Endothelial cell of umbilical vein (primary cell): ENCODE results near the gene ANXA2. TPM values are rescaled to one million over a fixed set of nuclear protein-coding genes. Genes with fewer than 3 reads are reported as not detected.

Experiments used
- BruUV-seq: library from RNA; stranded (reverse); fragments of 400-500 nt; replicated peaks from 2 replicates; lab custom pipeline; 2021; lab: Mats Ljungman, UMichigan
- CTCF ChIA-PET: fragments of 300-600, 350-600 bp; sonication (Branson Sonifier 250); formaldehyde crosslinking; loops from one replicate; lab custom pipeline; 2021; ENCODE audit warnings: antibody characterized with exemption, inconsistent platforms; lab: Charles Lee
- POLR2A ChIA-PET: fragments of 300-600, 350-600 bp; sonication (Branson Sonifier 250); formaldehyde crosslinking; loops from one replicate; lab custom pipeline; 2021; ENCODE audit warnings: antibody characterized with exemption, inconsistent platforms; lab: Charles Lee
- DNase-seq: peaks from one replicate; pipeline ENCODE4 v3.0.0-alpha.2; 2011; ENCODE audit warnings: low read depth, low spot score
- FAIRE-seq: peaks from 2 replicates; lab custom pipeline; 2011; peaks lifted over from hg19 to GRCh38; lab: Jason Lieb, UNC
- H2AFZ ChIP-seq: 2 replicates; pipeline ENCODE4 v1.6.0; 2012; ENCODE audit warnings: low read depth, low read length, control low read depth, inconsistent platforms
- H3K27ac ChIP-seq: 2 replicates; pipeline ENCODE4 v1.5.1; 2011; ENCODE audit warnings: low read depth, mild to moderate bottlenecking, control low read depth, low read length, moderate library complexity; ENCODE audit not compliant: insufficient read depth
- H3K27me3 ChIP-seq, 2 experiments: 2 replicates each; pipeline versions ENCODE4 v1.6.0 to v1.6.1; 2011; ENCODE audit warnings: low read length in 2 of 2, mixed read lengths in 1 of 2; ENCODE audit not compliant: control insufficient read depth in 2 of 2, insufficient read depth in 2 of 2
- H3K36me3 ChIP-seq, 2 experiments: 2 replicates in 1 of 2; 3 replicates in 1 of 2; pipeline ENCODE4 v1.5.1; 2011; ENCODE audit warnings: low read length in 2 of 2, mild to moderate bottlenecking in 1 of 2, moderate library complexity in 1 of 2; ENCODE audit not compliant: control insufficient read depth in 2 of 2, insufficient read depth in 2 of 2; ENCODE audit errors: extremely low read depth in 1 of 2
- H3K4me1 ChIP-seq: 3 replicates; pipeline ENCODE4 v1.5.1; 2011; ENCODE audit warnings: mild to moderate bottlenecking, low read length; ENCODE audit not compliant: control insufficient read depth, insufficient read depth; ENCODE audit errors: extremely low read depth
- H3K4me2 ChIP-seq: 2 replicates; pipeline ENCODE4 v1.6.1; 2011; ENCODE audit warnings: low read length, control low read depth, mixed read lengths; ENCODE audit not compliant: insufficient read depth
- H3K4me3 ChIP-seq, 3 experiments: fragments of 200-600 bp in 1 of 3; sonication (generic), shearing (Covaris generic) in 1 of 3; replicated peaks in 1 of 3; 2 replicates each; pipeline ENCODE4 v1.5.1; 2011 to 2016; ENCODE audit warnings: control low read depth in 3 of 3, low read length in 3 of 3, mild to moderate bottlenecking in 2 of 3, inconsistent platforms in 1 of 3, low read depth in 1 of 3, moderate library complexity in 1 of 3; ENCODE audit not compliant: insufficient read depth in 1 of 3
- H3K79me2 ChIP-seq: 2 replicates; pipeline ENCODE4 v1.6.0; 2012; ENCODE audit warnings: low read length, inconsistent platforms; ENCODE audit not compliant: control insufficient read depth, insufficient read depth
- H3K9ac ChIP-seq: replicated peaks from 2 replicates; pipeline ENCODE3; 2011; ENCODE audit warnings: low read length, control low read depth; ENCODE audit not compliant: insufficient read depth; ENCODE audit errors: extremely low read depth
- H3K9me1 ChIP-seq: replicated peaks from 3 replicates; pipeline ENCODE4 v1.6.0; 2011; ENCODE audit warnings: mild to moderate bottlenecking, low read length; ENCODE audit not compliant: control insufficient read depth, insufficient read depth; ENCODE audit errors: extremely low read depth
- H3K9me3 ChIP-seq: replicated peaks from 2 replicates; pipeline ENCODE4 v1.5.1; 2012; ENCODE audit warnings: low read length, inconsistent platforms; ENCODE audit not compliant: control insufficient read depth, insufficient read depth
- H4K20me1 ChIP-seq: replicated peaks from 2 replicates; pipeline ENCODE3; 2011; ENCODE audit warnings: mild to moderate bottlenecking, low read length; ENCODE audit not compliant: control insufficient read depth, insufficient read depth; ENCODE audit errors: extremely low read depth
- POLR2A ChIP-seq: IDR thresholded peaks from 2 replicates; pipeline ENCODE4 v1.6.1; 2012; ENCODE audit warnings: low read depth, mild to moderate bottlenecking, control low read depth, low read length
- POLR2AphosphoS5 ChIP-seq: IDR thresholded peaks from 2 replicates; pipeline ENCODE4 v1.6.1; 2012; ENCODE audit warnings: low read depth, mild to moderate bottlenecking, control low read depth, low read length, moderate library complexity; ENCODE audit not compliant: insufficient read depth
- dilution Hi-C: fragments of 300-500 bp; cut with MboI; formaldehyde crosslinking; loops from one replicate; pipeline ENCODE4 v1.15.0; 2019; ENCODE audit warnings: low sequenced_read_pairs; ENCODE audit not compliant: extremely low pct_ligation_motif_present
- intact Hi-C: fragments of 100-400 bp; cut with micrococcal nuclease; formaldehyde crosslinking; loops from one replicate; pipeline ENCODE4 v1.10.0; 2022
- polyA plus RNA-seq, 4 experiments: library from polyadenylated mRNA; depleted of rRNA in 3 of 4; stranded (reverse) in 3 of 4; unstranded in 1 of 4; fragments of >200 nt; gene quantifications; 2 replicates each; pipeline versions ENCODE4 v1.2.1 to v1.2.3, GENCODE V29; 2011 to 2012; ENCODE audit warnings: missing spikeins in 1 of 4
- total RNA-seq: library from RNA; stranded (reverse); gene quantifications from 2 replicates; pipeline ENCODE4 v1.2.3, GENCODE V29; 2021
- TF ChIP-seq, protein P1 (sequence below): IDR thresholded peaks from 2 replicates; pipeline ENCODE4 v1.6.1; 2011; ENCODE audit not compliant: insufficient read depth, insufficient read length
- TF ChIP-seq, protein P2 (sequence below), 2 donors: IDR thresholded peaks; 1 replicate in 1 of 2; 2 replicates in 1 of 2; pipeline ENCODE4 v1.5.1; 2011; ENCODE audit warnings: low read length in 2 of 2, mild to moderate bottlenecking in 2 of 2, moderate library complexity in 2 of 2, control low read depth in 1 of 2, inconsistent platforms in 1 of 2, low read depth in 1 of 2; ENCODE audit not compliant: insufficient read depth in 1 of 2; ENCODE audit errors: extremely low read depth in 1 of 2

Gene ANXA2
- total and polyA plus RNA-seq, 2 donors (not counting 3 experiments of a cell fraction or from before 2014, with no cell fraction given): 2,725 to 3,299 TPM

GRCh38 chr15:60356832-60357231 lies 41.0 kb downstream of the ANXA2 start:
- DNase-seq (no peak), FAIRE-seq (peak; percentile 53)
- Histone ChIP-seq H3K9me3 (no peaks in the 10 kb centered on the region), H2AFZ (no peak overlapping the region), H3K4me3 (no peak overlapping the region), H3K9me1 (no peaks in the 10 kb centered on the region), H3K79me2 (peaks cover 78% of the 10 kb centered on the region), H3K36me3 (peaks cover 55 to 77% of the 10 kb centered on the region in 2 experiments), H3K9ac (no peak overlapping the region), H3K27me3 (no peaks in the 10 kb centered on the region), H4K20me1 (peaks cover 8% of the 10 kb centered on the region), H3K27ac (no peak overlapping the region), H3K4me1 (peaks cover 14% of the 10 kb centered on the region), H3K4me2 (no peak overlapping the region)
- intact Hi-C loops (no loop called here), dilution Hi-C loops (no loop called here)
- ChIA-PET POLR2A (no interaction called here), CTCF (no interaction called here)
- peak; percentile 1 for TF ChIP-seq POLR2A
- TF ChIP-seq, protein P1, sequence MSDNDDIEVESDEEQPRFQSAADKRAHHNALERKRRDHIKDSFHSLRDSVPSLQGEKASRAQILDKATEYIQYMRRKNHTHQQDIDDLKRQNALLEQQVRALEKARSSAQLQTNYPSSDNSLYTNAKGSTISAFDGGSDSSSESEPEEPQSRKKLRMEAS: no peak
- no TSS peak for BruUV-seq

DNA sequence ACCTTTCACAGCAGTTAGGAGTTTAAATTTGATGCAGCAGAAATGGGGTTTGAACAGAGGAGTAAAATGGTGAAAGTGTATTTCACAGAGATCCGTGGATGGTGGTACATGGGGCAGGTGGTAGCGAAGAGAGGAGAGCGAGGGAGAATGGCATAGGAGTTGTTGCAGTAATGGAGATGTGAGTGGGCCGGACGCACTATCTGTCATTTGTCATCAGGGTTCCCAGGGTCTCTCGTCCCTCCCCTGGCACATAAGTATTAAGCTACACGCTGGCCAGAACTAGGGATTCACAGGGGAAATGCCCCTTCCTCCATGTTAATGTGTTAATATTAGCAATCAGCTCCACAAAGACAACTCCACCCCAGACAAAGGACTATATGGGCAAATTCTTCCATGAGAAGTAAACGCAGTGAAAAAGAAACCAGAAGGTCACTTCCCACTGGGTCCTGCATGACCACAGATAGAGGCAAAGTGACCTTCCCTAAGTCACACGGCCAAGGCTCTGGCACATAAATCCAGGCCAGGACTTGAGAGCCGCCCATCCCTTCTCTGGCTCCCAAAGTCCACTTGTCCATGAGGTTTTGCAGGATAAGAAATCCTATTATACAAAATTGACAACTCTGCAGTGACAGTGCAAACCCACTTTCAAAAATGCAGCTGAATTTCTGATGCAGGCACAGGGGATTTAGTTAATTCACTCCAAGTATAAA lies 42.5 kb downstream of the ANXA2 start:
- Histone ChIP-seq H3K36me3 (peaks cover 63 to 71% of the 10 kb centered on the region in 2 experiments), H3K9ac (no peak overlapping the region), H3K27ac (no peak overlapping the region), H3K27me3 (no peaks in the 10 kb centered on the region), H3K4me2 (no peak overlapping the region), H3K9me3 (no peaks in the 10 kb centered on the region), H3K9me1 (no peaks in the 10 kb centered on the region), H4K20me1 (peaks cover 8% of the 10 kb centered on the region), H3K4me3 (no peak overlapping the region), H3K79me2 (peaks cover 65% of the 10 kb centered on the region), H3K4me1 (no peaks in the 10 kb centered on the region), H2AFZ (no peak overlapping the region)
- dilution Hi-C loops: no loop called here
- TF ChIP-seq, protein P2, sequence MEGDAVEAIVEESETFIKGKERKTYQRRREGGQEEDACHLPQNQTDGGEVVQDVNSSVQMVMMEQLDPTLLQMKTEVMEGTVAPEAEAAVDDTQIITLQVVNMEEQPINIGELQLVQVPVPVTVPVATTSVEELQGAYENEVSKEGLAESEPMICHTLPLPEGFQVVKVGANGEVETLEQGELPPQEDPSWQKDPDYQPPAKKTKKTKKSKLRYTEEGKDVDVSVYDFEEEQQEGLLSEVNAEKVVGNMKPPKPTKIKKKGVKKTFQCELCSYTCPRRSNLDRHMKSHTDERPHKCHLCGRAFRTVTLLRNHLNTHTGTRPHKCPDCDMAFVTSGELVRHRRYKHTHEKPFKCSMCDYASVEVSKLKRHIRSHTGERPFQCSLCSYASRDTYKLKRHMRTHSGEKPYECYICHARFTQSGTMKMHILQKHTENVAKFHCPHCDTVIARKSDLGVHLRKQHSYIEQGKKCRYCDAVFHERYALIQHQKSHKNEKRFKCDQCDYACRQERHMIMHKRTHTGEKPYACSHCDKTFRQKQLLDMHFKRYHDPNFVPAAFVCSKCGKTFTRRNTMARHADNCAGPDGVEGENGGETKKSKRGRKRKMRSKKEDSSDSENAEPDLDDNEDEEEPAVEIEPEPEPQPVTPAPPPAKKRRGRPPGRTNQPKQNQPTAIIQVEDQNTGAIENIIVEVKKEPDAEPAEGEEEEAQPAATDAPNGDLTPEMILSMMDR (IDR thresholded peaks at IDR 0.05; ENCODE audit: extremely low read depth in 1 of 2, insufficient read depth in 1 of 2, low read depth in 1 of 2, low read length in 2 of 2): no peak
- peak; percentile 5 for TF ChIP-seq POLR2AphosphoS5
- peak; percentile 22 for TF ChIP-seq POLR2A
- FAIRE-seq (no peak), DNase-seq (no peak)
- POLR2A ChIA-PET: no interaction called here
- intact Hi-C loops: no loop called here
- BruUV-seq: no TSS peak
- CTCF ChIA-PET: no interaction called here
